ENCODE data around the gene NUDT21. TPM values are rescaled to one million over a fixed set of nuclear protein-coding genes. Genes with fewer than 3 reads are reported as not detected.

The NUDT21 gene
- total and polyA plus RNA-seq, 8 donors, result 7.9 to 57.6 (median 46.8) TPM

GRCh38 chr16:56421976-56422669, 29.0 kb downstream of the NUDT21 start:
- WGBS, 2 donors, result 88 to 89% methylated on average over 5 of the region's 5 CpGs
- Histone ChIP-seq H3K9me3 (no peaks in the 10 kb centered on the region), H3K27me3 (no peaks in the 10 kb centered on the region), H3K27ac (no peak overlapping the region), H3K4me3 (no peak overlapping the region), H3K36me3 (no peaks in the 10 kb centered on the region), H3K4me1 (peaks cover 21 to 36% (median 23%) of the 10 kb centered on the region in 3 donors)
- FAIRE-seq (no peak), DNase-seq (no peak), ATAC-seq (no peak)
- intact Hi-C loops (cut with DNase I), result no loop called here
- TF ChIP-seq CTCF (IDR thresholded peaks at IDR 0.05), result no peak

- DNase-seq (no peak), FAIRE-seq (no peak), ATAC-seq (no peak)
- H3K4me3 ChIP-seq, result no peak overlapping the region
- 85 to 86% methylated on average over 2 of the region's 2 CpGs for WGBS, 2 donors
- no peak for TF ChIP-seq CTCF (IDR thresholded peaks at IDR 0.05)
- H3K4me1 ChIP-seq, result peaks cover 21 to 41% (median 23%) of the 10 kb centered on the region in 3 donors
- intact Hi-C loops (cut with DNase I), result no loop called here
- H3K36me3 ChIP-seq, result no peaks in the 10 kb centered on the region
- H3K9me3 ChIP-seq, result no peaks in the 10 kb centered on the region
- no peak overlapping the region for H3K27ac ChIP-seq
- no peaks in the 10 kb centered on the region for H3K27me3 ChIP-seq
Observed at GRCh38 chr16:56421313-56421712, 29.8 kb downstream of the NUDT21 start.

GRCh38 chr16:56420613-56421012, 30.5 kb downstream of the NUDT21 start:
- no peak overlapping the region for H3K4me3 ChIP-seq
- TF ChIP-seq CTCF (IDR thresholded peaks at IDR 0.05), result no peak
- no peak for ATAC-seq
- DNase-seq, result no peak
- FAIRE-seq, result no peak
- no peaks in the 10 kb centered on the region for H3K27me3 ChIP-seq
- no peaks in the 10 kb centered on the region for H3K36me3 ChIP-seq
- no peaks in the 10 kb centered on the region for H3K9me3 ChIP-seq
- intact Hi-C loops (cut with DNase I), result no loop called here
- H3K27ac ChIP-seq, result peak overlapping the region in 1 of 4 donors; percentile 9
- peaks cover 21 to 41% (median 23%) of the 10 kb centered on the region in 3 donors for H3K4me1 ChIP-seq

GRCh38 chr16:56419740-56420548, 31.2 kb downstream of the NUDT21 start:
- WGBS, 2 donors, result 48% methylated on average over 8 of the region's 8 CpGs
- Histone ChIP-seq H3K27me3 (no peaks in the 10 kb centered on the region), H3K4me3 (no peak overlapping the region), H3K27ac (peak overlapping the region in 1 of 4 donors; percentile 9), H3K36me3 (no peaks in the 10 kb centered on the region), H3K9me3 (no peaks in the 10 kb centered on the region), H3K4me1 (peaks cover 21 to 41% (median 23%) of the 10 kb centered on the region in 3 donors)
- DNase-seq (no peak), FAIRE-seq (no peak), ATAC-seq (peak in 1 of 4 donors; percentile 14)
- TF ChIP-seq CTCF (IDR thresholded peaks at IDR 0.05), result no peak
- intact Hi-C loops (cut with DNase I), result no loop called here

Measured in pancreas (tissue), 10 donors.